K562 (cell line): ENCODE data around the gene RINL. TPM values are rescaled to one million over a fixed set of nuclear protein-coding genes. Genes with fewer than 3 reads are reported as not detected.
A peak's percentile ranks its signal among the peaks of the same experiment; 100 is the strongest.
"Not testable (repeated sequence)": the region's sequence is repeated elsewhere in the genome, so short reads cannot be mapped to it uniquely, and the experiment has no call there.

Experiments used
- ATAC-seq: fragments of 200-7000 bp; cut with Tn5 transposase; 3 replicates; pipeline ENCODE4 v1.9.1; 2020; ENCODE audit warnings: moderate library complexity
- BruUV-seq: library from RNA; stranded (reverse); fragments of 400-500 nt; replicated peaks from 2 replicates; lab custom pipeline; 2021; lab: Mats Ljungman, UMichigan
- CTCF ChIA-PET: fragments of 300-600 bp; formaldehyde crosslinking; extraction: SDS; loops from one replicate; lab custom pipeline; 2021; ENCODE audit warnings: low intra/inter-chr PET ratio; lab: Yijun Ruan, JAX
- POLR2A ChIA-PET: fragments of 300-600, 350-650 bp; sonication (Branson Sonifier 250); formaldehyde crosslinking; extraction: SDS; loops from one replicate; lab custom pipeline; 2021; ENCODE audit warnings: antibody characterized with exemption, inconsistent platforms; lab: Yijun Ruan, JAX
- DNase-seq, 4 experiments: peaks; one replicate each; pipeline versions ENCODE4 v3.0.0 to v3.0.0-alpha.2; 2011 to 2018; ENCODE audit warnings: low spot score in 3 of 4, mixed read lengths in 3 of 4; ENCODE audit errors: extremely low read depth in 1 of 4
- FAIRE-seq: peaks from 2 replicates; lab custom pipeline; 2011; peaks lifted over from hg19 to GRCh38; lab: Jason Lieb, UNC
- H2AFZ ChIP-seq: 2 replicates; pipeline ENCODE4 v1.6.0; 2011; ENCODE audit warnings: low read depth, low read length, control low read depth, inconsistent platforms
- H3K27ac ChIP-seq: fragments of 200-600 bp; 3 replicates; pipeline ENCODE4 v1.8.0; 2011; ENCODE audit warnings: low read depth, mild to moderate bottlenecking, control low read depth, inconsistent platforms, low read length, moderate library complexity, mixed read lengths; ENCODE audit errors: extremely low read depth
- H3K27me3 ChIP-seq, 2 experiments: fragments of 300-600 bp in 1 of 2; 2 replicates in 1 of 2; 3 replicates in 1 of 2; pipeline versions ENCODE4 v1.6.0 to v1.8.0; 2011; ENCODE audit warnings: inconsistent platforms in 2 of 2, low read length in 2 of 2, mild to moderate bottlenecking in 1 of 2, mixed read lengths in 1 of 2, moderate library complexity in 1 of 2; ENCODE audit not compliant: control insufficient read depth in 2 of 2, insufficient read depth in 2 of 2
- H3K36me3 ChIP-seq: fragments of 300-600 bp; 3 replicates; pipeline ENCODE4 v1.8.0; 2011; ENCODE audit warnings: mild to moderate bottlenecking, low read length, inconsistent platforms; ENCODE audit not compliant: control insufficient read depth, insufficient read depth
- H3K4me1 ChIP-seq, 2 experiments: fragments of 200-600 bp in 1 of 2; replicated peaks in 1 of 2; 2 replicates in 1 of 2; 3 replicates in 1 of 2; pipeline versions ENCODE4 v1.5.1 to v1.8.0; 2011; ENCODE audit warnings: inconsistent platforms in 2 of 2, low read length in 2 of 2, mild to moderate bottlenecking in 1 of 2, mixed read lengths in 1 of 2, moderate library complexity in 1 of 2; ENCODE audit not compliant: control insufficient read depth in 2 of 2, insufficient read depth in 2 of 2
- H3K4me2 ChIP-seq: 2 replicates; pipeline ENCODE4 v1.6.1; 2011; ENCODE audit warnings: low read length, control low read depth, inconsistent platforms, mixed read lengths; ENCODE audit not compliant: insufficient read depth
- H3K4me3 ChIP-seq: fragments of 200-600 bp; sonication (generic), shearing (Covaris generic); 2 replicates; pipeline ENCODE4 v1.5.1; 2016; ENCODE audit warnings: control low read depth, inconsistent platforms
- H3K79me2 ChIP-seq: fragments of 200-600 bp; 3 replicates; pipeline ENCODE4 v1.8.0; 2011; ENCODE audit warnings: low read length, inconsistent platforms; ENCODE audit not compliant: control insufficient read depth, insufficient read depth
- H3K9ac ChIP-seq, 2 experiments: 2 replicates each; pipeline versions ENCODE4 v1.6.0 to v1.6.1; 2011; ENCODE audit warnings: low read depth in 2 of 2, low read length in 2 of 2, control low read depth in 1 of 2, inconsistent platforms in 1 of 2, mild to moderate bottlenecking in 1 of 2, mixed read lengths in 1 of 2; ENCODE audit not compliant: insufficient read depth in 1 of 2
- H3K9me1 ChIP-seq: one replicate; pipeline ENCODE4 v1.6.0; 2011; ENCODE audit warnings: inconsistent platforms, mild to moderate bottlenecking, low read length, moderate library complexity; ENCODE audit not compliant: control insufficient read depth, insufficient read depth
- H3K9me3 ChIP-seq: replicated peaks from 2 replicates; pipeline ENCODE4 v1.5.1; 2011; ENCODE audit warnings: low read depth, low read length, inconsistent platforms; ENCODE audit not compliant: control insufficient read depth, insufficient read depth
- H4K20me1 ChIP-seq: replicated peaks from 2 replicates; pipeline ENCODE4 v1.6.1; 2011; ENCODE audit warnings: low read length, inconsistent platforms, mixed read lengths; ENCODE audit not compliant: control insufficient read depth, insufficient read depth
- CBX5 ChIP-seq: IDR thresholded peaks from 2 replicates; pipeline ENCODE4 v1.6.1; 2014; ENCODE audit warnings: low read depth, borderline replicate concordance
- CEBPB ChIP-seq: fragments of 450-650 bp; IDR thresholded peaks from 2 replicates; pipeline ENCODE4 v1.6.1; 2016; ENCODE audit warnings: missing genetic modification characterization, missing compliant biosample characterization
- CEBPG ChIP-seq, 3 experiments: fragments of 200-800 bp in 1 of 3; sonication (Bioruptor generic) in 1 of 3; sonication (generic) in 1 of 3; formaldehyde crosslinking in 1 of 3; IDR thresholded peaks in 2 of 3; conservative IDR thresholded peaks in 1 of 3; 2 replicates each; pipeline versions ENCODE4 v1.6.1 to v1.8.0; 2016 to 2022; ENCODE audit warnings: missing compliant biosample characterization in 2 of 3, missing genetic modification characterization in 2 of 3, mild to moderate bottlenecking in 1 of 3, missing genetic modification reagents in 1 of 3
- TBP ChIP-seq: optimal IDR thresholded peaks from 2 replicates; pipeline ENCODE3; 2011; ENCODE audit warnings: low read depth, low read length, improper control_type of control experiment
- ZNF263 ChIP-seq: sonication (generic); formaldehyde crosslinking; IDR thresholded peaks from 2 replicates; pipeline ENCODE4 v1.8.0; 2022; ENCODE audit warnings: mild to moderate bottlenecking, missing genetic modification reagents, borderline replicate concordance
- WGBS: fragments of 100-300 bp; shearing (Covaris generic); methylation state at CpG from one replicate; pipeline ENCODE4 v1.1.6; 2016; ENCODE audit warnings: low coverage, mixed read lengths; ENCODE audit not compliant: insufficient coverage; ENCODE audit errors: missing lambda C conversion rate; 5-methylcytosine and 5-hydroxymethylcytosine counted together
- in situ Hi-C: fragments of 300-500 bp; cut with MboI; formaldehyde crosslinking; loops from 4 replicates; pipeline ENCODE4 v1.15.0; 2018; ENCODE audit warnings: inconsistent platforms, mixed read lengths
- intact Hi-C: fragments of 100-400 bp; cut with micrococcal nuclease; formaldehyde crosslinking; loops from 2 replicates; pipeline ENCODE4 v1.14.2; 2022
- polyA plus RNA-seq, 8 experiments: library from polyadenylated mRNA; depleted of rRNA in 4 of 8; stranded (reverse) in 5 of 8; unstranded in 3 of 8; fragments of >200 nt; fragmentation: Nextera tagmentation in 2 of 8; fragmentation: Illumina TruSeq in 1 of 8; extraction: Ambion mirVana in 2 of 8; extraction: Trizol in 1 of 8; gene quantifications; 2 replicates each; pipeline versions ENCODE4 v1.2.1 to v1.2.3, GENCODE V29; 2011 to 2014; ENCODE audit warnings: inconsistent platforms in 1 of 8, missing spikeins in 1 of 8
- total RNA-seq, 7 experiments: library from RNA; depleted of rRNA in 6 of 7; stranded (reverse); fragments of >200 nt in 6 of 7; fragmentation: Illumina TruSeq in 2 of 7; extraction: Trizol in 2 of 7; gene quantifications; 2 replicates each; pipeline versions ENCODE4 v1.2.1 to v1.2.3, GENCODE V29; 2011 to 2021; ENCODE audit warnings: low replicate concordance in 1 of 7

RINL gene
- total and polyA plus RNA-seq, 9 of the 15 experiments (the other 6 are each of a cell fraction or from before 2014, with no cell fraction given), result 0.82 to 10.9 (median 4.9) TPM

DNA sequence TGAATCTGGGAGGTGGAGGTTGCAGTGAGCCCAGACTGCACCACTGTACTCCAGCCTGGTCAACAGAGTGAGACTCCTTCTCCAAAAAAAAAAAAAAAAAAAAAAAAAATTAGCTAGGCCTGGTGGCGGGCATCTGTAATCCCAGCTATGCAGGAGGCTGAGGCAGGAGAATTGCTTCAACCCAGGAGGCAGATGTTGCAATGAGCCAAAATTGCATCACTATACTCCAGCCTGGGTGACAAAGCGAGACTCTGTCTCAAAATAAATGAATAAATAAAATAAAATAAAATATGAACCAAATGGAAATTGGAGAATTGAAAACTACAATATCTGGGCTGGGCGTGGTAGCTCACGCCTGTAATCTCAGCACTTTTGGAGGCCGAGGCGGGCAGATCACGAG lies 48.9 kb downstream of the RINL start:
- FAIRE-seq, H2AFZ ChIP-seq, H3K9ac ChIP-seq, intact Hi-C loops, ATAC-seq, POLR2A ChIA-PET, CTCF ChIA-PET, BruUV-seq, H4K20me1 ChIP-seq, H3K79me2 ChIP-seq, DNase-seq, H3K4me3 ChIP-seq, in situ Hi-C loops, H3K27me3 ChIP-seq, H3K9me3 ChIP-seq, H3K9me1 ChIP-seq, H3K4me2 ChIP-seq, H3K27ac ChIP-seq: not testable (repeated sequence)
- H3K4me1 ChIP-seq, result peaks cover 13 to 29% of the 10 kb centered on the region in 2 experiments; a peak in 4 of 5 replicates
- H3K36me3 ChIP-seq, result peaks cover 21% of the 10 kb centered on the region; the same call in 2 of the 3 replicates
- 100% methylated on average over 4 of the region's 7 CpGs for WGBS
- 0 out of 2 replicates have a peak, but pooled peaks have one; percentile 24 for TF ChIP-seq CEBPB (tag)
- TF ChIP-seq CEBPG (CRISPR knock-in tag; IDR thresholded peaks at IDR 0.05), result peak; percentile 25; the same call in 1 of the 2 replicates
- peak in 1 of 2 experiments; percentile 38; a peak in 1 of 4 replicates for TF ChIP-seq CEBPG (tag; conservative IDR thresholded peaks at IDR 0.05 in 1 of 2, IDR thresholded peaks at IDR 0.05 in 1 of 2)

GRCh38 chr19:38826856-38827551 lies 51.1 kb downstream of the RINL start:
- Histone ChIP-seq H3K4me2 (no peak overlapping the region), H3K9me1 (no peaks in the 10 kb centered on the region), H3K79me2 (peaks cover 10% of the 10 kb centered on the region), H2AFZ (no peak overlapping the region), H3K36me3 (peaks cover 21% of the 10 kb centered on the region; the same call in 2 of the 3 replicates), H3K9ac (no peak overlapping the region), H4K20me1 (no peaks in the 10 kb centered on the region), H3K27me3 (no peaks in the 10 kb centered on the region), H3K4me1 (peaks cover 6 to 19% of the 10 kb centered on the region in 2 experiments; a peak in 4 of 5 replicates), H3K9me3 (peaks cover 5% of the 10 kb centered on the region), H3K4me3 (no peak overlapping the region), H3K27ac (no peak overlapping the region)
- DNase-seq, result no peak
- no TSS peak for BruUV-seq
- no peak for FAIRE-seq
- CTCF ChIA-PET, result no interaction called here
- WGBS, result 52% methylated on average over 6 of the region's 6 CpGs
- in situ Hi-C loops, result no loop called here
- no peak for ATAC-seq
- TF ChIP-seq ZNF263 (CRISPR knock-in tag), result 0 out of 2 replicates have a peak, but pooled peaks have one; percentile 12
- TF ChIP-seq TBP, result no peak
- TF ChIP-seq CBX5, result no peak
- POLR2A ChIA-PET, result interaction anchor here (0.7 to 1.5 kb wide), 2 partner anchors 8 to 12 kb away, joined by 3 read pairs; no protein-coding TSS in a partner anchor
- intact Hi-C loops, result no loop called here

DNA sequence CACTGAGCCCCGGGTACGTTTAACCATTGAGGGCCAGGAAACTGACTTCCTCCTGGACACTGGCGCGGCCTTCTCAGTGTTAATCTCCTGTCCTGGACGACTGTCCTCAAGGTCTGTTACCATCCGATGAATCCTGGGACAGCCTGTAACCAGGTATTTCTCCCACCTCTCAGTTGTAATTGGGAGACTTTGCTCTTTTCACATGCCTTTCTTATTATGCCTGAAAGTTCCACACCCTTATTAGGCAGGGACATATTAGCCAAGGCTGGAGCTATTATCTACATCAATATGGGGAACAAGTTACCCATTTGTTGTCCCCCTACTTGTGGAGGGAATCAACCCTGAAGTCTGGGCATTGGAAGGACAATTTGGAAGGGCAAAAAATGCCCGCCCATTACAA lies 52.1 kb downstream of the RINL start:
- not testable (repeated sequence) for ATAC-seq, FAIRE-seq

More for the DNA sequence above, 52.1 kb downstream of the RINL start:
- H2AFZ ChIP-seq, DNase-seq, H3K27me3 ChIP-seq, BruUV-seq, H3K4me3 ChIP-seq, H3K9me1 ChIP-seq, H3K9me3 ChIP-seq, H3K4me2 ChIP-seq, H3K27ac ChIP-seq, H4K20me1 ChIP-seq, H3K79me2 ChIP-seq, in situ Hi-C loops, intact Hi-C loops, H3K9ac ChIP-seq, CTCF ChIA-PET: not testable (repeated sequence)
- 91% methylated on average over 5 of the region's 7 CpGs for WGBS
- Histone ChIP-seq H3K4me1 (peaks cover 5 to 19% of the 10 kb centered on the region in 2 experiments; a peak in 4 of 5 replicates), H3K36me3 (peaks cover 21% of the 10 kb centered on the region; the same call in 2 of the 3 replicates)
- POLR2A ChIA-PET, result interaction anchor here (0.8 kb wide), 1 partner anchor 12 kb away, joined by 3 read pairs; no protein-coding TSS in a partner anchor
